HG03442 (cell line): ENCODE results near the gene SCN4A.

Experiments
- ATAC-seq: cut with Tn5 transposase; IDR thresholded peaks from one replicate; pipeline ENCODE4 v1.9.1; 2021; ENCODE audit warnings: mild to moderate bottlenecking, moderate library complexity; ENCODE audit not compliant: unreplicated experiment

Gene SCN4A

GRCh38 chr17:63960006-63960405 lies 12.7 kb downstream of the SCN4A start:
- ATAC-seq, result no peak

GRCh38 chr17:63956296-63956920 lies 16.3 kb downstream of the SCN4A start:
- ATAC-seq, result no peak

GRCh38 chr17:63955791-63956190 lies 16.9 kb downstream of the SCN4A start:
- ATAC-seq, result no peak

DNA sequence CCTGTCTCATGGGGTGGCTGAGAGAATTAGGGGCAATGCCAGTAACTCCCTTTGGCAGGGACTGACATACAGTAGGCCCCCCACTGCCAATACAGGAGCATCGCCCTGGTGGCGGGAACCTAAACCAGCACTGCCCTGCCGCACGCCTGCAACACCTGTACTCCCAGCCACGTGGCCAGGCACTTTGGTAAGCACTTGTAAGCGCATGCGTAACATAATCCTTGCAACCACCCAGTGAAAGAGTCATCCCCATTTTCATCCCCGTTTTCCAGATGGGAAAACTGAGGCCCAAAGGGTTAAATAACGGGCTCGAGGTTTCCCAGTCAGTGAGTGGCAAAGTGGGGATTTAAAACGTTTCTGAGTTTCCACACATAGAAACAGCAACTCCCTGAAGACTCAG lies 17.5 kb downstream of the SCN4A start:
- no peak for ATAC-seq

DNA sequence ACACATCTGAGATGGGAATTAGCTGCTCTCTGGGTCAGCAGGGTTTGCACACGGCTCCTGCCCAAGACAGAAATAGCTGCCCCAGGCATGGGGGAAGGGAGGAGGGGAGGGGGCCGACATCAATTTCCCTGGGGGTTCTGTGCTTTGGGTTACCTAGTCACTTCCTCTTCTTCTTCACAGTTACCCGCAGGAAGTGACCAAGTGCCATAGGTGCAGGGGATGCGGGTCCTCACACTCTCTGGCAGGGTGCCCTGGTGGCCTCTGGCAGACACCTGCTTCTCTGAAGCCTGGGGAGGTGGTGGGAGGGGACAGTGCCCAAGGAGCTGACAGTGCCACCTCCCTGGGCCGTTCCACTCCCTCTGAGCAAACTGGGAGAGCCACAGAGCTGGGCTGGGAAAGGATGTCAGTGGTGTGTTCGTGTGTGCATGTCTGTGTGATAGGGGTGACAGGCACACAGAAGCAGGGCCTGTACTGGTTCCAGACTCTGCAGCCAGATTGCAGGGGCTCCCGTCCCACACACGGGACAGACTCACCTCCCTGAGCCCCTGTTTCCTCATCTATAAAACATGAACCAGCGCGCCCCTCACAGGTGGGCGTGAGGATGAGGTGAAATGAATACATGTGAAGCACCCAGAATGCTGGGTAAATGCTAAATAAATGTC lies 18.2 kb downstream of the SCN4A start:
- ATAC-seq, result no peak

GRCh38 chr17:63950940-63951907 lies 21.5 kb downstream of the SCN4A start:
- ATAC-seq, result no peak

DNA sequence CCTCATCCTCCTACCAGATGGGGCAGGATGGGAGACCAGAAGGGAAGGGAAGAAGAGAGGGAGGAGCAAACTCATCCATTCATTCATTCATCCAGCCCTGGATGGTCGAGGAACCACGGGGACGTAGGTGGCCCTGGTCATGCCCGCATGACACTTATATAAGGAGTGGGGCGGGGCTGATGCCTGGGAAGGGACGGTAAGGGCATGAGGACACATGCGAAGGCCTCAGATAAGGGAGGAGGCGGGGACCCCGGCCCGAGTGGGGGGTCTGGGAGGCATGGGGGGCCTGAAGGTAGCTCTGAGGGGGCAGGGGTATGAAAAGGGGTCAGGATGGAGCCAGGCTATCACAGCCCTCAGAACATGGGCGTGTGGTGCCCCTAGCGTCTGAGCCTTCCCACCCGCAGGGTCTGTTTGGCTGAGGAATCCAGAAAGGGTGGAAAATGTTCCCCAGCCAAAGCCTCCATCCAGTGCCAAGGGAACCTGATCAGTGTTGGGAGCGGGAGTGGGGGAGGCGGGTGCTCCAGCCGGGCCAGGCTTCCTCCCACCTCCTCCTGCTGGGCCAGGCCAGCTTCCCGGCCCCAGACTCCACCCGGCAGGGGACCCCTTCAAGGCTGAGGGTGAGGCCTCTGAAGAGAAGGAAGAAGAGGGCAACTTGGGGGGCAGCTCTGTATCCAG lies 23.0 kb downstream of the SCN4A start:
- no peak for ATAC-seq

DNA sequence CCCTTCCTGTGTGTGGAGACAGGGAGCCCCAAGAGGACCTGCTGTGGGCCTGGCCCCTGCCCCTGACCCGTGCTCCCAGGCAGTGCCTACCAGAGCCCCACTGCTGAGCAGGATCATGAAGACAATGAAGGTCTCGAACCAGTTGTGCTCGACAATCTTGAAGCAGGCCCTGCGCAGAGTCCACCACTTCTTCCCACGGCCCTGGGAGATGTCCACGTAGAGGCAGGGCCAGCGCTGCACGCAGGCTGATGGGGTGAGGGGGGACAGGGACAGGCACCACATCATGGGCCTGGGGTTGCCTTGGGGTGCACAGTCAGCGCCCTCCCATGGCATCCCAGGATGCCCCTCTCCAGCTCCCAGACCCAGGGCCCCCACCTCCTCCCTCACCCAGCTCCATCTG lies 24.2 kb downstream of the SCN4A start:
- ATAC-seq, result no peak

DNA sequence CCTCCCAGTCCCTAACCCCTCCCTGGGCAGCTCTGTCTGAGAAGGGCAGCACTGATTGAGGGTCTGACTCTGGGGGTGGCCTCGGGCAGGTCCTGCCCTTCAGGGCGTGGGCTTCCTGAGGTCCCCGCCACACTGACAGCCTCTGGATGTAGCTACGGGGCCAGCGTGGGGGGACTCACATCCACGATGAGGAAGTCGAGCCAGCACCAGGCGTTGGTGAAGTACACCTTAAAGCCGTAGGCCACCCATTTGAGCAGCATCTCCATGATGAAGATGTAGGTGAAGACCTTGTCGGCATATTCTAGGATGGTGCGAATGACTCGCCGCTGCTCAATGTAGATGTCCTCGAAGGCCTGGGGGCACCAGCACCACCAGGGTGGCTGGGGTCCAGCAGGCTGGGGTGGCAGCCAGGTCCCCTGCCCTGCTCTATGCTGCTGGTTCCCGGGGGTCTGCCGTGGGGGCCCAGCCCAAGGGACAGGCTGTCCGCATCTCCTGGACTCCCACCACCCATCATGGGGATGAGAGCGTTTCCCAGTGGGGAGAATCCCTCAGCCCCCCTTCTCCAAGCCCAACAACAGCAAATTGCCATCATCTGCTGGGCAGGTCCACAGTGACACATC lies 24.9 kb downstream of the SCN4A start:
- no peak for ATAC-seq

- ATAC-seq, result peak; percentile 79
Measured at GRCh38 chr17:63946440-63947363, 26.0 kb downstream of the SCN4A start.

- ATAC-seq, result no peak
Measured at GRCh38 chr17:63945784-63946439, 26.8 kb downstream of the SCN4A start.

DNA sequence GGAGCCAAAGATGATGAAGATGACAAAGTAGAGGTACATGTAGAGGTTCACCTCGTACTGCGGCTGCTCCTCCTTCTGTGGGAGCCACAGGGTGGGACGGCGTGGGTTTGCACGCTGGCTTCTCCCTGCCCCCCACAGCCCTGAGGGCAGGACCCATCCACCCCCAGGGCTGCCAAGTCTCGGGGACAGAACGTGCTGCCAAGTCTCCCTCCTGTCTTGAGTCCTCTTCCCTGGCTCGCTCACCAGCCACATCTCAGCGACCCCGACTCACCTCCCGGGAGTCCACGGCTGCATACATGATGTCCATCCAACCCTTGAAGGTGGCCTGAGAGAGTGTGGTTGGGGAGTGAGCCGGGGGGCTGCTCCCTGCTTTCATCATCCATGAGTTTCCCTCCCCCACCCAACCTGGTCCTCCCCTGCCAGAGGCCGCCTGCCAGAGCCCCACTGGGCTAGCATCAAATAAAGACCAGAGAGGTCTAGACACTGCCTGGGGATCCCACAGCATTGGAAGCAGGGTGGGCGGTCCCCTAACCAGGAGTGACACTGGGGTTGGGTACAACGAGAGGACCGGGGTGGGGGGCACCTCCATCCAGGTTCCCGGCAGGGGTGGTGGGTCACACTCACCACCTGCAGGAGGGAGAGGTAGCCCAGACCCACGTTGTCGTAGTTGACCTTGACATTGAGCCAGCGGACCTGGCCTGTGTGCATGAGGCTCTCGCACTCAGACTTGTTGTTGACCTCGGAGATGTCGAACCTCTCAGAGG lies 27.8 kb downstream of the SCN4A start:
- ATAC-seq, result no peak

GRCh38 chr17:63943745-63944144 lies 29.0 kb downstream of the SCN4A start:
- ATAC-seq, result no peak

DNA sequence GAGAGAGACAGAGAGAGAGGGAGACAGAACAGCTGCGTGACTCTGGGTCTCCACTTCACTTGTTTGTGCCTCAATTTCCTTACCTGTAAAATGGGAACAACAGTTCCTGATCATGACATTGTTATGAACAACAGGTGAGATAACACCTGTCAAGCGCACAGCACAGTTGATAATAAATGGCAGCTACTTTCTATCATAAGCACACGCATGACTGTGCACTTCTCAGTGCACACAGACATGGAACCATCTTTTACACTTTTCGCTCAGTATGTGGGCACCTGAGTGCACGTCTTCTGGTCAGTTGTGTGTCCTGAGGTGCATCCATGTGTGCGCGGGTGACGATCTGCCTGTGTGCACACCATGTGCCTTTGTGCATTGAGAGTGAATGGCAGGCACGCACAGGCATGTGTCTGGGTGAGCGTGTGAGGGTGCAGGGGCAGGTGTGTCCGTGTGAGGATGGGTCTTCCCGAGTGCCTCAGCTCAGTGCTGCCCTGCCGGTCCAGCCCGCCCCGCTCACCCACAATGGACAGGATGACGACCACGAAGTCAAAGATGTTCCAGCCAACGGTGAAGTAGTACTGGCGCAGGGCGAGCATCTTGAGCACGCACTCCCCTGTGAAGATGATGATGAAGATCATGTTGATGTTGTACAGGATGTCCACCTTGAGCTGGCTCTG lies 30.3 kb downstream of the SCN4A start:
- ATAC-seq, result no peak

- ATAC-seq, result no peak
Measured at GRCh38 chr17:63941751-63942150, 31.0 kb downstream of the SCN4A start.

DNA sequence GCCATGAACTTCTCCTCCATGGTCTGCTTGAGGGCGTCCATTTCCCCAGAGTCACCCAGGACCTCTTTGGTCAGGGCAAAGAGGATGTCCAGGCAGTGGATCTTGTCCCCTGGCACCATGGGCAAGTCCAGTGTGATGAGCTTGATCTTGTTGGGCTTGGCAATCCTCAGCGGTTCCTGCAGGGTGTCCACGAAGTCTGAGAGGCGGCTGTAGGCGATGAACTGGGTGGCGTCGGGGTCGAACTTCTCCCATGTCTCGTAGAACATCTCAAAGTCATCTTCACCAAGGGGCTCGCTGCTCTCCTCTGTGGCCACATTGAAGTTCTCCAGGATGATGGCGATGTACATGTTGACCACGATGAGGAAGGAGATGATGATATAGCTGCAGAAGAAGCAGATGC lies 31.6 kb downstream of the SCN4A start:
- ATAC-seq, result no peak

DNA sequence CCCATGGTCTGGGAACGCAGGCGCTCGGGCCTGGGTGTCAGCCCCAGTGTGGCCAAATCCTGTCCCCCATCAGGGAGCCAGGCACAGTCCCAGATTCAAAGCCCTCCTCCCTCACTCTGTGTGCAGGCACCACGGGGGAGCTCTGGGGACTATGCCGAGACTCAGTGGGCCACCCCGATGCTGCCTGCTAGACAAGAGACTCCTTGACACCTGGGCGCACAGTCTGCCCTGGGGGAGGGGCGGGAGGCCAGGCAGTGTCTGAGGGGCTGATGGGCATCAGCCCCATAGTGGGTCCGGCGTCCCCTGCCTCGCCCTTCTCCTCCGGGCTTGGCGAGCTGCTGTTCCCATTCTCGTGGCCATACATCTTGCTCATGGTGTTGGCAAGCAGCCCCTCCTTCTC lies 32.1 kb downstream of the SCN4A start:
- ATAC-seq, result no peak

GRCh38 chr17:63939884-63940283 lies 32.8 kb downstream of the SCN4A start:
- no peak for ATAC-seq
